LNCaP clone FGC (cell line): ENCODE results near the gene MUC5AC.

Source experiments
- DNase-seq: peaks from one replicate; pipeline ENCODE4 v3.0.0-alpha.2; 2011; ENCODE audit warnings: low read depth
- H3K4me3 ChIP-seq: 2 replicates; pipeline ENCODE4 v1.5.1; 2011; ENCODE audit warnings: mild to moderate bottlenecking, low read depth, low read length, control low read depth
- TF ChIP-seq, protein P1 (sequence below): IDR thresholded peaks from 2 replicates; pipeline ENCODE4 v1.5.1; 2012; ENCODE audit warnings: mild to moderate bottlenecking; ENCODE audit not compliant: control insufficient read depth, insufficient read depth; ENCODE audit errors: extremely low read depth

The MUC5AC gene

GRCh38 chr11:1119604-1120146 lies 38.1 kb upstream of the MUC5AC start:
- TF ChIP-seq, protein P1, sequence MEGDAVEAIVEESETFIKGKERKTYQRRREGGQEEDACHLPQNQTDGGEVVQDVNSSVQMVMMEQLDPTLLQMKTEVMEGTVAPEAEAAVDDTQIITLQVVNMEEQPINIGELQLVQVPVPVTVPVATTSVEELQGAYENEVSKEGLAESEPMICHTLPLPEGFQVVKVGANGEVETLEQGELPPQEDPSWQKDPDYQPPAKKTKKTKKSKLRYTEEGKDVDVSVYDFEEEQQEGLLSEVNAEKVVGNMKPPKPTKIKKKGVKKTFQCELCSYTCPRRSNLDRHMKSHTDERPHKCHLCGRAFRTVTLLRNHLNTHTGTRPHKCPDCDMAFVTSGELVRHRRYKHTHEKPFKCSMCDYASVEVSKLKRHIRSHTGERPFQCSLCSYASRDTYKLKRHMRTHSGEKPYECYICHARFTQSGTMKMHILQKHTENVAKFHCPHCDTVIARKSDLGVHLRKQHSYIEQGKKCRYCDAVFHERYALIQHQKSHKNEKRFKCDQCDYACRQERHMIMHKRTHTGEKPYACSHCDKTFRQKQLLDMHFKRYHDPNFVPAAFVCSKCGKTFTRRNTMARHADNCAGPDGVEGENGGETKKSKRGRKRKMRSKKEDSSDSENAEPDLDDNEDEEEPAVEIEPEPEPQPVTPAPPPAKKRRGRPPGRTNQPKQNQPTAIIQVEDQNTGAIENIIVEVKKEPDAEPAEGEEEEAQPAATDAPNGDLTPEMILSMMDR = no peak

GRCh38 chr11:1120532-1121330 lies 37.0 kb upstream of the MUC5AC start:
- no peak overlapping the region for H3K4me3 ChIP-seq
- TF ChIP-seq, protein P1 = no peak
- DNase-seq = no peak

More at GRCh38 chr11:1119604-1120146, 38.1 kb upstream of the MUC5AC start:
- H3K4me3 ChIP-seq = no peak overlapping the region
- no peak for DNase-seq

DNA sequence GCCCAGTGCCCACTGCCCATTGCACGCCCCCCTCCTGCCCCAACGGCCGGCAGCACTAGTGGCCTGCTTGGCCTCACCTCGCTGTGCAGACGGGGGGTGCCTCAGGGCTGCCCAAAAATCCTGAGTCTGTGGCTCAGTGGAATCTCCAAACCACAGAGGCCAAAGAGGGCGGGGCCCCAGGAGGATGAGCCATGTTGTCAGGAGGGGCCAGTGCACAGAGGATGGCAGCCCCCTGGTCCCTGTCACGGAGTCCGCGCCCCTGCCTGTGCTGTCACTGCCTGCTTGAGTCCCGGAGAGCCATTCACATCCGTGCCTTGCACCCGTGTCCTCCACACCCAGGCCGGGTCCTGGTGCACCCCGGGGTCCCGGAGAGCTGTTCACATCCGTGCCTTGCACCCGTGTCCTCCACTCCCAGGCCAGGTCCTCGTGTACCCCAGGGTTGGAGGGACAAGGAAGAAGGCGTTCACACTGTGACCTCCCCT lies 36.4 kb upstream of the MUC5AC start:
- H3K4me3 ChIP-seq = no peak overlapping the region
- TF ChIP-seq, protein P1 = no peak
- no peak for DNase-seq

DNA sequence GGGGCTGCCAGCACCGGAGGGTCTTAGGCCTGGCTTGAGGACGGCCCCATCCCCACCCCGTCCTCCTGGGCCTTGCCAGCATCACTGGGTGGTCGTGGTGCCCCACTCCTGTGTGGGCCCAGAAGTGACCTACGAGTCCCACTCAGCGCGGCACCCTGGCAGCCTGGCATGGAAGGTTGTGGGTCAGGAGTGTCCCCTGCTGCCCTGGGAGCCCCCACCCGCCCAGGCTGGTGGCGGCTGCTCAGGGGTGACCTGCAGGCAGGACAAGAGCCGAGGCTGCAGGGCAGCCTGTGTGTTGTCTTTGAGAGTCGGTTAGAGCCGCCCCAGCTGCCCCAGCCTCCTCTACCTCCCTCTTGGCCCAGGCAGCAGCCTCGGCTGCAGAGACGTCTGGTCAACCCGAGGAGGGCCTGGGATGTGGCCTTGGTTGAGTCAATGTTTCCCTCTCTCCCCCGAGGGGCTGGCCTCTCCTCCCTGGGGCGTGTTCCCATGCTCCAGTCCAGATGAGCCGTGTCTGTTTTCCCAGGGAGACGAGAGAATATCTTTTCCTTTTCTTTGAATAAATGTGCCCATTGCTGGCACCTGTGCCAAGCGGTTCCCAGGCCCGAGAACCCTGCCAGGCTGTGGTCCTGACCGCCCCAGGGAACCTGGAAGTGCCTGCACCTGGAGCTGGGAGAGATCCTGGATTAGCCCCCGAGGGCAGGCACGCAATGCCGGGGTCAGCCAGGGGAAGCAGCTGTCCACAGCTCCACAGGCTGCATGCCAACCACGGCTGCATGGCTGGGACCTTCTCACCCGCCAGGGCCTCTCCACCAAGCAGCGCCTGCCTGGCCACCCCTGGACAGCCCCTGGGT lies 35.7 kb upstream of the MUC5AC start:
- H3K4me3 ChIP-seq = no peak overlapping the region
- TF ChIP-seq, protein P1 = no peak
- DNase-seq = no peak

DNA sequence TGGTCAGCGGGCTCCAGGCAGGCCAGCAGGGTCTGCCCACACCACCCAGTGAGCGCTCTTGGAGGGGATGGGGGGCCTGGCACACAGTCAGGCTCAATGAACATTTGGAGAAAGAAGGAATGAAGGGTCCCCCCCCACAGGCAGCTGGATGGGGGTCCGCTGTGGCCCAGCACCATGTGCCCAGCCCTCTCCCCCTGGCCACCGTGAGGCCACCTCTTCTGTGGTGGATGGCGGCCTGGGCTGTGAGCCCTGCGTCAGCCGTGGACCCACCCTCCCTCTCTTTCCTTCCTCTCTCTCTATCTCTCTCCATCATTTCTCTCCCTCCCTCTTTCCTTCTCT lies 35.1 kb upstream of the MUC5AC start:
- DNase-seq = no peak
- H3K4me3 ChIP-seq = no peak overlapping the region
- TF ChIP-seq, protein P1 = no peak

DNA sequence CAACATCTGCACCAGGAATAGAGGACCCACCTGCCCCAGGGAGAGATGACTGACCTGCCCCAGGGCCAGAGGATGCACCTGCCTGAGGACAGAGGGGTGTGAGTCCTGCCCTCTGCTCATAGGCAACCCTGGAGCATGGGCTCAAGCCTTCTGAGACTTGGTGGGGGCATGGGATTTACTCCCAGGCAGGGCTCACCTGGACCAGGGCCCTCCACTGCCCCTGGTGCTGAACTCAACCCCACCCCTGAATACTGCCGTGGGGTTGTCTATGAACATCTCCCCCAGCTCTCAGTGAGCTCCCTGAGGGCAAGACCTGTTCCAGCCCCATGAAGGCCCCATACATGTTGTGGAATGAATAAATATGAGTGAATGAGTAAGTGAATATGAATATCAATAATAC lies 33.8 kb upstream of the MUC5AC start:
- no peak for DNase-seq
- TF ChIP-seq, protein P1 = no peak
- H3K4me3 ChIP-seq = no peak overlapping the region
